K562 (cell line): Measurements from ENCODE around the gene RBM26. TPM values are rescaled to one million over a fixed set of nuclear protein-coding genes. Genes with fewer than 3 reads are reported as not detected.

Experiments used
- C11orf30 ChIP-seq: fragments of 450-650 bp; IDR thresholded peaks from 2 replicates; pipeline ENCODE4 v1.6.1; 2016; ENCODE audit warnings: low read depth, mild to moderate bottlenecking
- E2F4 ChIP-seq: sonication (generic); formaldehyde crosslinking; IDR thresholded peaks from 2 replicates; pipeline ENCODE4 v1.8.0; 2022; ENCODE audit warnings: mild to moderate bottlenecking, low read depth, missing genetic modification reagents
- FOXK2 ChIP-seq, 2 experiments: fragments of 450-650 bp; IDR thresholded peaks in 1 of 2; conservative IDR thresholded peaks in 1 of 2; 2 replicates each; pipeline ENCODE4 v1.6.1; 2016; ENCODE audit warnings: low read depth in 2 of 2, mild to moderate bottlenecking in 1 of 2
- HMBOX1 ChIP-seq: sonication (generic); IDR thresholded peaks from 2 replicates; pipeline ENCODE4 v1.6.1; 2016
- JUNB ChIP-seq: fragments of 450-650 bp; formaldehyde crosslinking; conservative IDR thresholded peaks from 2 replicates; pipeline ENCODE4 v1.4.0; 2020; ENCODE audit warnings: mild to moderate bottlenecking
- MGA ChIP-seq: fragments of 450-650 bp; IDR thresholded peaks from 2 replicates; pipeline ENCODE4 v1.6.1; 2016; ENCODE audit warnings: mild to moderate bottlenecking, moderate library complexity
- MTF1 ChIP-seq: fragments of 250-450 bp; sonication (Bioruptor Pico); IDR thresholded peaks from 2 replicates; pipeline ENCODE4 v1.9.0; 2021; ENCODE audit warnings: moderate library complexity, mild to moderate bottlenecking, inconsistent platforms, borderline replicate concordance
- PHF8 ChIP-seq: fragments of 200-600 bp; sonication (generic); IDR thresholded peaks from 2 replicates; pipeline ENCODE4 v1.6.1; 2012; ENCODE audit warnings: mixed run types, mild to moderate bottlenecking, inconsistent platforms, low read length, moderate library complexity, borderline replicate concordance
- PTRF ChIP-seq: fragments of 450-650 bp; IDR thresholded peaks from 2 replicates; pipeline ENCODE4 v1.6.1; 2016; ENCODE audit warnings: mild to moderate bottlenecking, missing genetic modification characterization, missing compliant biosample characterization
- RBM15 ChIP-seq: fragments of 200-400 bp; formaldehyde crosslinking; IDR thresholded peaks from 2 replicates; pipeline ENCODE4 v1.6.1; 2018; ENCODE audit warnings: mild to moderate bottlenecking, low read length, moderate library complexity; ENCODE audit not compliant: insufficient read depth
- RBM25 ChIP-seq: fragments of 200-400 bp; formaldehyde crosslinking; IDR thresholded peaks from 2 replicates; pipeline ENCODE4 v1.6.1; 2018; ENCODE audit warnings: low read length, low read depth, moderate library complexity; ENCODE audit not compliant: severe bottlenecking
- RHOXF2B ChIP-seq: fragments of 250-450 bp; sonication (Bioruptor Pico); conservative IDR thresholded peaks from 2 replicates; pipeline ENCODE4 v1.5.1; 2021
- XRCC4 ChIP-seq: IDR thresholded peaks from one replicate; pipeline ENCODE4 v1.6.1; 2011; ENCODE audit not compliant: insufficient read depth, insufficient read length; ENCODE audit errors: extremely low read depth
- ZBTB1 ChIP-seq: sonication (generic); formaldehyde crosslinking; IDR thresholded peaks from 2 replicates; pipeline ENCODE4 v1.8.1; 2023; ENCODE audit warnings: missing genetic modification reagents, low read depth, mild to moderate bottlenecking, borderline replicate concordance
- ZNF3 ChIP-seq: fragments of 250-450 bp; sonication (Bioruptor Pico); IDR thresholded peaks from 2 replicates; pipeline ENCODE4 v1.5.0; 2021; ENCODE audit warnings: mild to moderate bottlenecking, moderate library complexity
- ZNF408 ChIP-seq: fragments of 250-450 bp; sonication (Bioruptor Pico); IDR thresholded peaks from 2 replicates; pipeline ENCODE4 v1.4.0; 2020; ENCODE audit warnings: low read depth, mild to moderate bottlenecking, moderate library complexity
- polyA plus RNA-seq, 8 experiments: library from polyadenylated mRNA; depleted of rRNA in 4 of 8; stranded (reverse) in 5 of 8; unstranded in 3 of 8; fragments of >200 nt; fragmentation: Nextera tagmentation in 2 of 8; fragmentation: Illumina TruSeq in 1 of 8; extraction: Ambion mirVana in 2 of 8; extraction: Trizol in 1 of 8; gene quantifications; 2 replicates each; pipeline versions ENCODE4 v1.2.1 to v1.2.3, GENCODE V29; 2011 to 2014; ENCODE audit warnings: inconsistent platforms in 1 of 8, missing spikeins in 1 of 8
- total RNA-seq, 7 experiments: library from RNA; depleted of rRNA in 6 of 7; stranded (reverse); fragments of >200 nt in 6 of 7; fragmentation: Illumina TruSeq in 2 of 7; extraction: Trizol in 2 of 7; gene quantifications; 2 replicates each; pipeline versions ENCODE4 v1.2.1 to v1.2.3, GENCODE V29; 2011 to 2021; ENCODE audit warnings: low replicate concordance in 1 of 7

RBM26 gene
- total and polyA plus RNA-seq, 9 of the 15 experiments (the other 6 are each of a cell fraction or from before 2014, with no cell fraction given): 10.0 to 42.4 (median 26.4) TPM

- TF ChIP-seq C11orf30 (peak; percentile 18; the same call in 1 of the 2 replicates), RHOXF2B (CRISPR knock-in tag) (no peak), MGA (no peak), ZBTB1 (no peak), PTRF (tag) (no peak), ZNF408 (no peak), JUNB (CRISPR knock-in tag) (no peak), E2F4 (no peak), MTF1 (CRISPR knock-in tag) (no peak), HMBOX1 (peak; percentile 37; the same call in 1 of the 2 replicates), RBM25 (no peak), PHF8 (no peak), XRCC4 (no peak), ZNF3 (CRISPR knock-in tag) (no peak), FOXK2 (conservative IDR thresholded peaks at IDR 0.05 in 1 of 2, IDR thresholded peaks at IDR 0.05 in 1 of 2; ENCODE audit: low read depth in 2 of 2) (no peak), RBM15 (no peak)
These were observed 7.9 kb downstream of the RBM26 start (continued) for GRCh38 chr13:79398127-79398526.
